GM13977 (cell line): Measurements from ENCODE around the gene RRP9.

Source experiments
- DNase-seq: peaks from one replicate; pipeline ENCODE4 v3.0.0; 2012; ENCODE audit warnings: low spot score
- in situ Hi-C: fragments of 300-500 bp; cut with MboI; formaldehyde crosslinking; loops from one replicate; pipeline ENCODE4 v1.12.0; 2022; ENCODE audit warnings: low sequenced_read_pairs, low pct_unique_long_range_greater_than_20kb, mixed read lengths, inconsistent platforms; ENCODE audit not compliant: unreplicated experiment
- TF ChIP-seq, protein P1 (sequence below): IDR thresholded peaks from 2 replicates; pipeline ENCODE4 v1.5.1; 2012; ENCODE audit warnings: mild to moderate bottlenecking, control low read depth; ENCODE audit not compliant: insufficient read depth; ENCODE audit errors: extremely low read depth, missing control alignments

Gene RRP9

DNA sequence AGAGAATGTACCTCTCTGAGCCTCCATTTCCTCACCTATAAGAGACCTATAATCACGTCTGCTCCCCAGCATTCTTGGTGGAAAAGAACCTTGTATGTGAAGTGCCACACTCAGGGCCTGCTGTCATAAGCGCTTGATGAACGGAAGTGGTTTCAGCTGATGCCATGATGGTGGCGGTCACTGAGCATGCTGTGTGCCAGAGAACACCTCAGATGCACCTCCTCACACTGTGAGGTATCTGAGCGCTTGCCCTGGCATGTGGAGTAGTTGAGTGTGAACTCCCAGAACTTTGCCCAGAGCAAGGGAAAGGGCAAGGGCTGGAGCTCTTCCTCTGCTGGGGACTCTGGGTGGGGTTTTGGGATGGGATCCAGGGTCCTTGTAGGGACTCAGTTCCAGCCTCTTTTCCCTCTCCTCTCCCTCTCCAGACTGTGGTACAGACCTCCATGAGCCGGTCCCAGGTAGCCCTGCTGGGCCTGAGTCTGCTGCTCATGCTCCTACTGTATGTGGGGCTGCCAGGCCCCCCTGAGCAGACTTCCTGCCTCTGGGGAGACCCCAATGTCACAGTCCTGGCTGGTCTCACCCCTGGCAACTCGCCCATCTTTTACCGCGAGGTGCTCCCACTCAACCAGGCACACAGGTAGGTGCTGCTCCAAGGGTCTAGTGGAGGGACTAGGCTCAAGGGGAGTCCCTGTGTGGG lies 35.9 kb upstream of the RRP9 start:
- in situ Hi-C loops = no loop called here
- TF ChIP-seq, protein P1, sequence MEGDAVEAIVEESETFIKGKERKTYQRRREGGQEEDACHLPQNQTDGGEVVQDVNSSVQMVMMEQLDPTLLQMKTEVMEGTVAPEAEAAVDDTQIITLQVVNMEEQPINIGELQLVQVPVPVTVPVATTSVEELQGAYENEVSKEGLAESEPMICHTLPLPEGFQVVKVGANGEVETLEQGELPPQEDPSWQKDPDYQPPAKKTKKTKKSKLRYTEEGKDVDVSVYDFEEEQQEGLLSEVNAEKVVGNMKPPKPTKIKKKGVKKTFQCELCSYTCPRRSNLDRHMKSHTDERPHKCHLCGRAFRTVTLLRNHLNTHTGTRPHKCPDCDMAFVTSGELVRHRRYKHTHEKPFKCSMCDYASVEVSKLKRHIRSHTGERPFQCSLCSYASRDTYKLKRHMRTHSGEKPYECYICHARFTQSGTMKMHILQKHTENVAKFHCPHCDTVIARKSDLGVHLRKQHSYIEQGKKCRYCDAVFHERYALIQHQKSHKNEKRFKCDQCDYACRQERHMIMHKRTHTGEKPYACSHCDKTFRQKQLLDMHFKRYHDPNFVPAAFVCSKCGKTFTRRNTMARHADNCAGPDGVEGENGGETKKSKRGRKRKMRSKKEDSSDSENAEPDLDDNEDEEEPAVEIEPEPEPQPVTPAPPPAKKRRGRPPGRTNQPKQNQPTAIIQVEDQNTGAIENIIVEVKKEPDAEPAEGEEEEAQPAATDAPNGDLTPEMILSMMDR = no peak

DNA sequence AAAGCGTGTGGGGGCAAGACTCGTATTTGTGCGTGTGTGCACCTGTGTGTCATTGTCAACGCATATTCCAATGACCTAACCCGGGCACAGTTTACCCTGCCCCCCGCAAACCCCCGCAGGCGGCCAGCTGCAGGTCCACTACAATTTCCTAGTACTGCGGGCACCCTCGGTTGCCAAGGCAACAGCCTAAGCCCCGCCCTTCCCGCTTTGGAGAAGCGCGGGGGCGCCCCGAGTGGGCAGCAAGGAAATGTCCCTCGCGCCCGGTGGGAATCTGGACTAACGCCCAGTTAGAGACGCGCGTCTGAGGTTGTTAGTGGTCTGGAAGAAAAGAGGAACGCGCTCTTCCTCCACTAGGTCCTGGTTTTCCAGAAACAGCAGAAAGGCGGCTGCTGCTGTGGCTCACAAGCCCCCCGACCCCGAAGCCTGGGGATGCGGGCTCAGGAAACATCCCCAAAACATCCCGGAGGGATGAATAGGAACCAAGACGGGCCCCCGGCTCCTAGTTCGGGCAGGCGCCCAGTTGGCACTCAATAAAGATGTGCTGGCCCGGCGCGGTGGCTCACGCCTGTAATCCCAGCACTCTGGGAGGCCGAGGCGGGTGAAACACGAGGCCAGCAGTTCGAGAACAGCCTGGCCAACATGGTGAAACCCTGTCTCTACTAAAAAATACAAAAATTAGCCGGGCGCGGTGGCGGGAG lies 34.3 kb upstream of the RRP9 start:
- no peak for DNase-seq
- in situ Hi-C loops = no loop called here
- TF ChIP-seq, protein P1 = peak; percentile 25

More for the DNA sequence above, 35.9 kb upstream of the RRP9 start:
- DNase-seq = no peak

DNA sequence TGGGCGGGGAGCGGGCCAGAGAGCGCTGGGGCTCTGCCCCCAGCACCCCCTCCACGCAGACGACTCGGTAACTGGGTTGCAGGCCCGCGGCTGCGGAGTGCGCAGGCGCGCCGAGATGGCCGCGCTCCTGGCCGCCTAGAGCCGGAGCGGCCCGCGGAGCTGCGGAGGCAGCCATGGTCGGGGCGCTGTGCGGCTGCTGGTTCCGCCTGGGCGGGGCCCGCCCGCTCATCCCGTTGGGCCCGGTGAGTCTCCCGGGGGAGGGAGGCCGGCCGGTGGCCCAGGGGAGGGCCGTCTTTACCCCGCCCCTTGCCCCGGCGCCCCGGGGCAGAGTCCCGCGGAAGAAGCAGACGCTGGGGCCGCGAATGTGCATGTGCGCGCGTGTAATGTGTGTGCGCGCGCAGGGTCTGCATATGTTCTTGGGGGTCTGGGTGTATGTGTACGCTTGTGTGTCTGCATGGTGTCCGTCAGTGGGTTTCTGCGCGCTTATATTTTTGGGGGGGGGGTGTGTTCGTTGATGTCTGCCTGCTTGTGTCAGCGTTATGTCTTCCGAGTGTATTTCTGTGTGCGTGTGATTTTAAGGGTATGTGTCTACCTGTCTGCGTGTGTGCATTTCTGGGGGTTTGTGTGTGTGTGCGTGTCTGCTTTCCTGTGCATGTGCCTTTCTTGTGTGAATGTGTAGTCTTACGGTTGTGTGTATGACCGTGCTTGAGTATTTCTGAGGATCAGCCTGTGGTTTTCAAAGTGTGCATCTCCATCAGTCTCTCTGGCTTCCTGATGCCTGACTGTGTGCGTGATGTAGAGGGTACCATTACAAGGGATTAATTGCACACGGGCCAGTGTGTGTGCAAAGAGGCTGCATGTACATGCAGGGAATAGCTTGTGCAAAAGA lies 33.5 kb upstream of the RRP9 start, which contains the start of gene ABHD14A:
Gene ABHD14A (plus strand): TSS at position 102 of the 889 bp plus-strand sequence. CDS start 72 bp downstream, at position 174.
- in situ Hi-C loops = no loop called here
- peak; percentile 94 for DNase-seq
- TF ChIP-seq, protein P1 = peak; percentile 3

DNA sequence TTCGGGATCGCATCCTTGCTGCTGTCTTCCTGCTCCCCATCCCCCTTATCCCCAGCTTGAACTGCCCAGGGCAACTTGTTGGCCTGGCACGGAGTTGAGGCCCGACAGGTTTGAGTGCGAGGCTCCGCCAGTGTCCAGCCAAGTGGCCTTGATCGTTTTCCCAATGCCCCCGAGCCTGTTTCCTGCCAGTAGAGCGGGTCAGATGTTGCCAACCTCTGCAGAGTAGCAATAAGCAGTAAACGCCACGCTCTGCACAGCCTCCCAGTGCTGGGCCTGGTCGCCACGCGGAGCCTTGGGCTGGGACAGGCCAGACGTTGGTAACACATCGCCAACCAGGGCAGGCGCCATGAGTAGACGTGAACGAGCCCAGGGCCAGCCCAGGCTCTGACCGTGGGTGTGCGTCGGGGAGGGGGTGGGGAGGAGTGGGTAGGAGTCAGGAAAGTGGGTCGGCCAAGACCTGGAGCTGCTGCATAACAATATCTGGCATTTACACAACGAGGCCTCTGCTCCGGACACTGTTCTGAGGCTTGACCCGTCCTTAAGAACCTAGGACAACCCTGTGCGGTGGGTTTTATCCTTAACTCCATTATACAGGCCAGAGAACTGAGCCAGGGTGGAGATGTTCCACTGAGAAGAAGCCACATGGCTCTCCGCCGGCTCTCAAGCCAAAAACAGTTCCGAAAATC lies 32.7 kb upstream of the RRP9 start:
- DNase-seq = no peak
- TF ChIP-seq, protein P1 = peak; percentile 6
- in situ Hi-C loops = no loop called here

DNA sequence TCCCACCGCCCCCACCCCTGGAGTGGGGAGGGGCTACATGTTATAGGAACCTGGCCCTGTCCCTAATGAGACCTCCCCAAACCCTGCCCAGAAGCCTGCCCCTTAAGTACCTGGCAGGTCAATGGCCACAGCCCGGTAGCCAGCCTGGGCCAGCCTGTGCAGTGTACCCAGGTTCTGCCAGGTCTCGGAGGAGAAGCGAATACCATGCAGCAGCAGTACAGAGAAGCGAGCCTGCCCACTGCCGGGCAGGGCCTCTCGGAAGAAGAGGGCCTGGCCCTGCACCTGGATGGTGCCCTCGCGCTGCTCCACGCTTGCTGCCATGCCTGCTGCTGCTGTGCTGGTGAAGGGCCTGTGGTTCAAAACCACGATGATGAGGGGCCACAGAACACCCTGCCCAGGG lies 29.6 kb upstream of the RRP9 start:
- no peak for DNase-seq
- in situ Hi-C loops = no loop called here
- TF ChIP-seq, protein P1 = no peak
